NAMALWA (cell line): ENCODE measurements around the gene GATAD2A.
"Not testable (repeated sequence)": the region's sequence is repeated elsewhere in the genome, so short reads cannot be mapped to it uniquely, and the experiment has no call there.

Source experiments
- DNase-seq: peaks from one replicate; pipeline ENCODE4 v3.0.0-alpha.2; 2015; ENCODE audit warnings: low spot score

The GATAD2A gene

DNA sequence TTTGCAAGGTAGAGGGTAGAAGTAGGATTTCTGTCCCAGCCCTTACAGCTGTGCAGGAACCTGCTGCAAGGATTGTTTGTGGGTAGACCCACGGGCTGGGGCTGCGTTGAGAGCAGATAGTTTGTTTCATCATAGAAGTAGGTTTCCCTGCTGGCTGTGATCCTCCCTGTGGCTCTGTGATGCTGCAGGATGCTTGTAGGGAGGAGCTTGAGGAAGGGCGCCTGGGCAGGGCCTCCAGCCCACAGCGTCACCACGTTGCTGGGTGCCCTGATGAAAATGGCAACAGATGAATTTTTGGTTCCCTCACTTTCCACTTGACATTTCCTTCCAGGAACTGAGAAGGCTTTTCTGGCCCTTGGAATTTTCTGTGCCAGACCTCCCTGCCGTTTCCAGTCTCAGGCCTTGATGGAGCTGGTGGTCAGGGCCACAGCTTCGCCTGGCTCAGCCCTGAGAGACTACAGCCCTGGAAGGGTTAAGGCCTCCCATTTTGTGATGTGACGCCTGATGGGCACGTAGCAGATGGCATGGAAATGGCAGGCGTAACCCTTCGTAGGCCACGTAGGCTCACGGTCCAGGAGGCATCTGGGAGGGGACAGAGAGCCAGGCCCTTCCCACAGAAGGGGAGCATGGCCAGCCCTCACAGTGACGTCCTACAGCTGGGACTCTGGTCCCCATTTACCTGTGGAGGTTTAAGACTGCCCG is 42.2 kb downstream of the GATAD2A start:
- DNase-seq: no peak

GRCh38 chr19:19448238-19448544 is 42.7 kb downstream of the GATAD2A start:
- no peak for DNase-seq

- DNase-seq: no peak
Observed at GRCh38 chr19:19451429-19452242, 46.2 kb downstream of the GATAD2A start.

GRCh38 chr19:19452243-19453124 is 47.0 kb downstream of the GATAD2A start:
- no peak for DNase-seq

DNA sequence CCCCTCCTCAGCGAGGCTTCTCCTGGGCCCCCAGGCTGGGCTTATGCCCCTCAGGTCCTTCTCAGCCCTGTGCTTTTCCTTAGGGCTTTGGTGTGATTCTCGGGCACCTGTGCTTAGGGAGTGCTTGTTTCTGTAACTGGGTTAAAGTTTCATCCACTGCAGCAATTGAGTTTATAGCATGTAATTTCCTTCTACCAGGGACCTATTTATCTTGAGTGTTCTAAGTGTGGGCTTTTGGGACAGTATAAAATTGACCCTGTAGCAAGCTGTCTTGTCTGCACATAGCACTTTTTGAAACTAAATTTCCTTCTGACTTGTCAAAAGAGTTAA is 47.6 kb downstream of the GATAD2A start:
- DNase-seq: no peak

DNA sequence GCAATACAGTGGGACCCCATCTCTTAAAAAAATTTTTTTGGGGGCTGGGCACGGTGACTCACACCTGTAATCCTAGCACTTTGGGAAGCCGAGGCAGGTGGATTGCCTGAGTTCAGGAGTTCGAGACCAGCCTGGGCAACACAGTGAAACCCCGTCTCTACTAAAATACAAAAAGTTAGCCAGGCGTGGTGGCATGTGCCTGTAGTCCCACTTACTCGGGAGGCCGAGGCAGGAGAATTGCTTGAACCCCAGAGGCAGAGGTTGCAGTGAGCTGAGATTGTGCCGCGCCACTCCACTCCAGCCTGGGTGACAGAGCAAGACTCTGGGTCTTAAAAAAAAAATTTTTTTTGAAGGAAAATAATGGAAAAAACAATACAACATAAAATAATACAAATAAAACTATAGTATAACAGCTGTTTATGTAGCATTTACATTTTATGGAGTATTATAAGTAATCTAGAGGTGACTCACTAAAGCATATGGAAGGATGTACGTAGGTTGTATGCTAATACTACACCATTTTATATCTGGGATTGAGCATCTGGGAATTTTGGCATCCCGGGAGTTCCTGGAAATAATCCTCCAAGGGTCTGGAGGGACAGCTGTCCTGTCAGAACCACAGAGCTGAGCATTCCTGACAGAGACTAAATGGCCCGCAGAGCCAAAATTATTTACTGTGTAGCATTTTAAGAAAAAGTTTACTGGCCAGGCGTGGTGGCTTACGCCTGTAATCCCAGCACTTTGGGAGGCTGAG is 49.9 kb downstream of the GATAD2A start:
- not testable (repeated sequence) for DNase-seq

- no peak for DNase-seq
Observed at GRCh38 chr19:19457671-19458070, 52.2 kb downstream of the GATAD2A start.

DNA sequence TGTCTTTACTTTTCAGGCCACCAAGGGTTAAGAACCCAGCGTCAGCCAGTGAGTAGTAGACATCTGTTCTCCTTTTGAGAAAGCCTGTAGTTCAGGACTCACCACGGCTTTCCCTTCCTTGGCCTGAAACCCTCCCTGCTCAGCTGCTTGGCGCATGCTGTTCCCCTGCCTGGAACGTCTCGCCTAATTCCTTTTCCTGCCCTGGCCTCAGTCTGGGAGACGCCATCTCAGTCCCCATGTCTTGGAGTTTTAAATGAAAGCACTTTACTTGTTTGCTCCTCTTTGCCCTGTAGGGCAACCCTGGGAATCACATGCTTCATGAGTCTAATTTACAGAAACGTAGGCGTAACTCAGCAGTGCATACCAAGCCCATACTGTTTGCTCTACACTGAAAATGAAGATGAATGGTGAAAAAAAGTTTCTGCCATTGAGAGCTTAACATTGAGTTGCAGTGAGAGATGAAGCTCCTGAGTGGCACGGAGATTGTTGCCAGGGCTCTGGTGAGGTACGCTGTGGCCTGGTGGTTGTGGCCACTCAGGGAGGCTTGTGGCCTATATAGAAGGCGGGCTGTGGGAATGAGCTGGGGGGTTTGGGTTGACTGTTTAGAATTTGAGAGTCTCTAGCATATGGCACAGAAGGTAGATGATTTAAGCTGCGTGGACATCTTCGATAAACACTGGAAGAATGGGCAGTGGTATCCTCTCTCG is 52.8 kb downstream of the GATAD2A start:
- no peak for DNase-seq

- DNase-seq: peak; percentile 28
Observed at GRCh38 chr19:19459073-19459472, 53.6 kb downstream of the GATAD2A start.

DNA sequence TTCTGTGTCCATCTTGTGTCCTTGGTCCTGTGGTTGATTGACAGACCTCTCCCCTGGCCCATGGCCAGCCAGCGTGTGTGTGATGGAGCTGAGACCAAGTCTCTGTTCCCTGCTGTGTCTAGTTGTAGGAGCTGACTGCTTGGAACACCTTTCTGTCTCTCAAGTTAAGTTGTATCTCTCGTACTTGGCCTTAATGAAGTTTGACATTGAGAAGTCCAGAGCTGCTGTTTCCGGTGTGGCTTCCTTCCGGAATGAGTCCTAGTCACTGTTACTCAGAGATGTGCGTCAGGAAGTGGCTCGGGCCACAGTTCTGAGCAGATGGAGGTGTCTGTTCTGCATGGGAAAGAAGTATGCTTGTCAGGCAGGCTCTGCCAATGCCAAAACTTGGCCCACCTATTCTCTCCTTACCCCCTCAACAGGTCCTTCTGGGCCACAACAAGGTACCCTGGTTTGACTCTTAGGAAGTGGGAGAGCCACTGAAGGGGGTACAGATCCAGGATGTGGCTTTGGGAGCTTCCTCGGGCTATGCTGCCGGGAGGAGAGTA is 54.3 kb downstream of the GATAD2A start:
- peak; percentile 55 for DNase-seq

DNA sequence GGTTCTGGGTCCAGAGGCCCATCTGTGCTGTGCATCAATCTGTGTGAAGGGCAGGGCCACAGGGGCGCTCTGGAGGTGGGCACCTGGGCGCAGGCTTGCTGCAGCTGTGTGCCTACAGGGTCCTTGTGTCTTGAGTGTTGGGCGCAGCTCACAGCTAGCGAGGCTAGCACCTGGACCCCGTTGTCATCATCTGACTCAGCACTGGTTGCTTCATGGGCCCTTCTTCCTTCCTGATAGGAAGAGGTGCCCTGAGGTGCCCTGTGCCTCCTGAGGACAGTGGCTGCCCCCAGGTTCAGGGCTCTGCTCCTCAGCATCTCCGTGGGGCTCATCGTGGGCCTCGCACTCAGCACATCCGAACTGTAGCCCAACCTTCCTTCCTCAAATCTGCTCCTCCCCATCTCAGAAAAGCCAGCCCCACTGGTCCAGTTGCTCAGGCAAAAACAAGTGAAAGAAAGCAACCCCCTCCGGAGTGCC is 54.8 kb downstream of the GATAD2A start:
- DNase-seq: peak; percentile 52

DNA sequence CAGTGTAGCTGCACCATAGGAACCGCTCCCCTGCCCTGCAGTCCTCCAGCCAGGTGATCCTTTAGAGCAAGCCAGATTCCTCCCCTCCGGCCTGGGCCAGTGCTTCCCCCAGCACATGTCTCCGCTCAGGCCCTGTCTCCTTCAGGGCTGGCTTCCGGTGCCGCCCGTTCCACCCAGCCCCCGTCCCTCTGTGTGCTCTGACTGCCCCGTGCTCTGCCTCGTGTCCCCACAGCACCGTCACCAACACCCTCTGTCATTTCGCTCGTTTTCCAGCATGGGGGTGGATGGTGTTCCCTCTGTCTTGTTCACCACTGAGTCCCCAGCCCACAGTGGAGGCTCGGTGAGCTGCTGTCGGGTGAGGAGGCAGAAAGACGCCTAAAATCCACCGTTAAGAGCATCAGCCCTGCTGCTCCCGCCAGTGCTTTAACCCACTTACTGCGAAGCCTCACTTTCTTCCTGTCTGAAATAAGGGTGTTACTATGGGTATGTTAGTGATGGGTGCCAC is 55.3 kb downstream of the GATAD2A start:
- no peak for DNase-seq

GRCh38 chr19:19461306-19461670 is 55.8 kb downstream of the GATAD2A start:
- DNase-seq: no peak

GRCh38 chr19:19461671-19462622 is 56.5 kb downstream of the GATAD2A start:
- no peak for DNase-seq

DNA sequence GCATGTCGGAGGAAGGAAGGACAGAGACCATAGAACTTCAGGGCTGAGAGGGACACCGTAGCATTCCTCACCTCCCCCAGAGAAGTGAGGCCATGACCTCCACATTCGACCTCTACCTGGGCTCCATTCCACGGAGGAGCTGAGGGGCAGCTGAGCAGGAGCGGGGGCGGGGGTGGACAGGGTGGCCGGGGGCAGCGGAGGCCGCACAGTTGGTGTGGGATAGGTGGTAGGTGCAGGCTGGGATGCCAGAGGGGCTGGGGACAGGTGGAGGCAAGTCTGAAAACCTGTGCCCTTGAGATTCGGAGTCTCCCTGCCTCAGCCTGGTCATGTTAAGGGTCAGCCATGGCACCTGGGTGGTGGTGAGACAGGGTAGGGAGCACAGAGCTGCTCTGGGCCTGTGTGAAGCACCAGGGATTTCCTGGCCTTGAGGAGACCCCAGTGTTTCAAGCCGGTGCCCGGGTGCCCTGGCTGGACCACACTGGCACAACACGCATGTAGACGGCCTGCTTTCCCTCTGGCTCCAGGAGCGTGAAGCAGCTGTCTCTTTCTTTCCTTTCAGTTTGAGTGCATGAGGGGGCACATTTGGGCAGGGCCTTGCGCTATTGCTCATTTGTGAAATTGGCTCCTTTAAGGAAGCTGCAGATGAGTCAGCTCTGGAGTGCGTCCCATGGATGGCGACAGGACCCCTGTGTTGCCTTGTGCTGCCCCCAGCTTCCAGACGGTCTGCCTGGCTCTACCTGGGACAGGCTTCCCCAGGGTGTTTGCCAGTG is 58.1 kb downstream of the GATAD2A start:
- no peak for DNase-seq

DNA sequence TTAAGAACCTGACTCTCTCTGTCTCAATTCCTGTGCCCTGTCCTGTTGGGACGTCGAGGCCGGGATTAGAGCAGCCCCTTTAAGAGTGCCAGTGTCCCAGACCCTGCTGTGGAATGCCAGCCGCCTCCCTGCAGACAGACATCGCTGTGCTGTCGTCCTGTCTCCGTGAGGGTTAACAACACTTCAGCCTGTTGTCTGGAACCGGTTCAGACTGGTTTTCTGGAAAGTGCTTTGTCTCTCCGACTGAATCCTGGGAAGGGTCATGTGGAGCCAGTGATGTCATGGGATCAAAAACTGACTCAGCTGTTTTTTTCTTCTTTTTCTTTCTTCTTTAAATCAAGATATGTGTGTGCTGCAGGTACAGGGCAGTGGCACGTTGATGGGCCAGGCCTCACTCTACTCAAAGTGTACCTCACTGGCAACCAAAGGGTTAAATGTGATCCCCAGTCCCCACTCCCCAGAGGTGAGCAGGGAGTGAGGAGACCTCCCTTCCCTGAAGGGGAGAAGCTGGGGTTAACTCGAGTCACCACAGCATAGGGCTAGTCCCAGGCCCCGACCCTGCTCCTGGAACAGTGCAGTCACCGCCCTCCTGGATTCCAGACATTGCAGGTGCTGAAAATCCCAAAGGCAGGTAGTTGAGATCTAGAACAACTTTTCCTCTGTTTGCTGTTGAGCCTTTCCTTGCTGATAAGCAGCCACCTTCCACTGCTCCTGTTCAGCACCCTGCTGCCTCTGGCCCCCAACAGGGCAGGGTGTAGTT is 59.0 kb downstream of the GATAD2A start:
- no peak for DNase-seq

- DNase-seq: no peak
Observed at GRCh38 chr19:19465436-19466070, 60.1 kb downstream of the GATAD2A start.

DNA sequence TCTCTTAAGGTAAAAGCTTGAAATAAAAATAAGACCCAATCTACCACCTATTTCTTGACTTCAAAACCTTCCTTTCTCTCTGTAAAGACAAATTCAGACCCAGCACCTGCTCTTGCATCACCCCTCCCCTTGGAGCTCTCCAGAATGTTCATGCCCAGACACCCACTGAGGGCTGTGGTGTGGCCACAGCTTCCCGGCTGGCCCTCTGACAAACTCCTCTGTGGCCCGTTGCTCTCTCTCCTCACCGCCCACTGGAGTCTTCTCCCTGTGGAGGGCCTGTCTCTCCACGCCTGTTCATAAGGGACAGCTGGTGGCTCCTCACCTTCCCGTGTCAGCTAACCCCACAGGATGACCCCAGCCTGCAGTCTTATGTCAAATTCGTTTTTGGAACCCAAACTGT is 60.7 kb downstream of the GATAD2A start:
- DNase-seq: no peak
